HepG2 (cell line): ENCODE measurements around the gene TTC24. TPM values are rescaled to one million over a fixed set of nuclear protein-coding genes. Genes with fewer than 3 reads are reported as not detected.
A peak's percentile ranks its signal among the peaks of the same experiment; 100 is the strongest.

Source experiments
- ATAC-seq: fragments of 200-7000 bp; cut with Tn5 transposase; 3 replicates; pipeline ENCODE4 v1.9.1; 2020; ENCODE audit warnings: mild to moderate bottlenecking, moderate library complexity
- BruUV-seq: library from RNA; stranded (reverse); fragments of 400-500 nt; replicated peaks from 2 replicates; lab custom pipeline; 2021; lab: Mats Ljungman, UMichigan
- CTCF ChIA-PET: fragments of 300-600 bp; formaldehyde crosslinking; extraction: SDS; loops from one replicate; lab custom pipeline; 2021; ENCODE audit warnings: low total read pairs, inconsistent platforms, low intra/inter-chr PET ratio; lab: Yijun Ruan, JAX
- POLR2A ChIA-PET: fragments of 350-600 bp; sonication (Branson Sonifier 250); formaldehyde crosslinking; loops from one replicate; lab custom pipeline; 2020; ENCODE audit warnings: antibody characterized with exemption, inconsistent platforms; lab: Yijun Ruan, JAX
- DNase-seq: peaks from one replicate; pipeline ENCODE4 v3.0.0-alpha.2; 2015; ENCODE audit warnings: low spot score
- FAIRE-seq: peaks from 3 replicates; lab custom pipeline; 2011; peaks lifted over from hg19 to GRCh38; lab: Jason Lieb, UNC
- H2AFZ ChIP-seq: one replicate; pipeline ENCODE4 v1.6.1; 2011; ENCODE audit warnings: low read length, inconsistent platforms
- H3K27ac ChIP-seq: fragments of 300-600 bp; 3 replicates; pipeline ENCODE4 v1.8.0; 2011; ENCODE audit warnings: mixed run types, mild to moderate bottlenecking, mixed read lengths, low read length, inconsistent platforms; ENCODE audit not compliant: insufficient read depth; ENCODE audit errors: extremely low read length
- H3K27me3 ChIP-seq, 2 experiments: fragments of 200-600 bp in 1 of 2; 2 replicates in 1 of 2; 3 replicates in 1 of 2; pipeline versions ENCODE4 v1.6.0 to v1.8.0; 2011; ENCODE audit warnings: low read length in 2 of 2, mild to moderate bottlenecking in 2 of 2, moderate library complexity in 2 of 2, inconsistent platforms in 1 of 2; ENCODE audit not compliant: insufficient read depth in 2 of 2, control insufficient read depth in 1 of 2
- H3K36me3 ChIP-seq, 2 experiments: fragments of 200-600 bp in 1 of 2; replicated peaks in 1 of 2; 2 replicates in 1 of 2; 3 replicates in 1 of 2; pipeline versions ENCODE4 v1.5.1 to v1.8.0; 2011; ENCODE audit warnings: low read length in 2 of 2, inconsistent platforms in 1 of 2; ENCODE audit not compliant: insufficient read depth in 2 of 2, control insufficient read depth in 1 of 2
- H3K4me1 ChIP-seq: 2 replicates; pipeline ENCODE4 v1.5.1; 2012; ENCODE audit warnings: low read length, inconsistent platforms; ENCODE audit not compliant: insufficient read depth
- H3K4me2 ChIP-seq: 2 replicates; pipeline ENCODE4 v1.6.0; 2011; ENCODE audit warnings: low read depth, low read length, inconsistent platforms
- H3K4me3 ChIP-seq, 3 experiments: fragments of 200-600 bp in 1 of 3; sonication (generic), shearing (Covaris generic) in 1 of 3; replicated peaks in 1 of 3; 2 replicates each; pipeline ENCODE4 v1.5.1; 2011 to 2016; ENCODE audit warnings: low read length in 3 of 3, inconsistent platforms in 2 of 3, low read depth in 2 of 3, mild to moderate bottlenecking in 2 of 3, control low read depth in 1 of 3, mixed read lengths in 1 of 3; ENCODE audit not compliant: insufficient read depth in 1 of 3
- H3K79me2 ChIP-seq: one replicate; pipeline ENCODE4 v1.6.1; 2011; ENCODE audit warnings: low read length, inconsistent platforms; ENCODE audit not compliant: insufficient read depth
- H3K9ac ChIP-seq: 2 replicates; pipeline ENCODE4 v1.6.0; 2011; ENCODE audit warnings: mild to moderate bottlenecking, low read depth, low read length, inconsistent platforms; ENCODE audit not compliant: insufficient read depth
- H3K9me3 ChIP-seq: 2 replicates; pipeline ENCODE4 v1.5.1; 2012; ENCODE audit warnings: mild to moderate bottlenecking, low read length
- H4K20me1 ChIP-seq: 2 replicates; pipeline ENCODE4 v1.6.0; 2011; ENCODE audit warnings: inconsistent platforms, mild to moderate bottlenecking, low read length, moderate library complexity; ENCODE audit not compliant: insufficient read depth
- AGO2 ChIP-seq: fragments of 200-400 bp; formaldehyde crosslinking; optimal IDR thresholded peaks from 2 replicates; pipeline ENCODE3; 2017; ENCODE audit warnings: mild to moderate bottlenecking, low read depth, low read length, moderate library complexity
- HDAC2 ChIP-seq: sonication (generic); formaldehyde crosslinking; IDR thresholded peaks from 2 replicates; pipeline ENCODE4 v1.4.0; 2020; ENCODE audit warnings: missing genetic modification reagents
- IRF2 ChIP-seq: IDR thresholded peaks from 2 replicates; pipeline ENCODE4 v1.6.1; 2018; ENCODE audit warnings: missing genetic modification reagents, missing compliant biosample characterization
- JDP2 ChIP-seq: sonication (generic); formaldehyde crosslinking; IDR thresholded peaks from 2 replicates; pipeline ENCODE4 v1.8.1; 2022; ENCODE audit warnings: missing genetic modification reagents, borderline replicate concordance
- PHB2 ChIP-seq: fragments of 450-650 bp; IDR thresholded peaks from 2 replicates; pipeline ENCODE4 v1.6.1; 2018; ENCODE audit not compliant: partially characterized antibody
- REL ChIP-seq: sonication (generic); formaldehyde crosslinking; conservative IDR thresholded peaks from 2 replicates; pipeline ENCODE4 v1.8.0; 2022; ENCODE audit warnings: mild to moderate bottlenecking, missing genetic modification reagents, moderate library complexity
- SMAD3 ChIP-seq: sonication (generic); formaldehyde crosslinking; IDR thresholded peaks from 2 replicates; pipeline ENCODE4 v1.4.0; 2020; ENCODE audit warnings: missing genetic modification reagents
- XRCC5 ChIP-seq: fragments of 200-400 bp; formaldehyde crosslinking; optimal IDR thresholded peaks from 2 replicates; pipeline ENCODE3; 2017; ENCODE audit warnings: mild to moderate bottlenecking, low read length
- ZC3H13 ChIP-seq: sonication (generic); formaldehyde crosslinking; IDR thresholded peaks from 2 replicates; pipeline ENCODE4 v1.8.1; 2023; ENCODE audit warnings: mild to moderate bottlenecking, missing genetic modification reagents, moderate library complexity
- ZFP62 ChIP-seq: sonication (generic); formaldehyde crosslinking; IDR thresholded peaks from 2 replicates; pipeline ENCODE4 v1.4.0; 2020; ENCODE audit warnings: missing genetic modification reagents
- ZNF232 ChIP-seq: sonication (generic); formaldehyde crosslinking; IDR thresholded peaks from 2 replicates; pipeline ENCODE4 v1.4.0; 2020; ENCODE audit warnings: missing genetic modification reagents, borderline replicate concordance
- ZNF263 ChIP-seq: sonication (generic); formaldehyde crosslinking; IDR thresholded peaks from 2 replicates; pipeline ENCODE4 v1.4.0; 2020; ENCODE audit warnings: missing genetic modification reagents
- ZNF547 ChIP-seq: sonication (generic); formaldehyde crosslinking; IDR thresholded peaks from 2 replicates; pipeline ENCODE4 v1.5.1; 2020; ENCODE audit warnings: mild to moderate bottlenecking, missing genetic modification reagents
- ZNF598 ChIP-seq: sonication (generic); formaldehyde crosslinking; IDR thresholded peaks from 2 replicates; pipeline ENCODE4 v1.5.1; 2020; ENCODE audit warnings: mild to moderate bottlenecking, missing genetic modification reagents, borderline replicate concordance
- WGBS: methylation state at CpG from one replicate; pipeline ENCODE4 v1.1.6; 2017; ENCODE audit warnings: low lambda C conversion rate; 5-methylcytosine and 5-hydroxymethylcytosine counted together
- in situ Hi-C: cut with HindIII; loops from 2 replicates; pipeline ENCODE4 v1.10.0; 2017; ENCODE audit warnings: low pct_unique_long_range_greater_than_20kb; ENCODE audit not compliant: extremely low pct_ligation_motif_present
- intact Hi-C: fragments of 100-400 bp; cut with micrococcal nuclease; formaldehyde crosslinking; loops from one replicate; pipeline ENCODE4 v1.10.0; 2022; ENCODE audit not compliant: unreplicated experiment
- polyA plus RNA-seq, 8 experiments: library from polyadenylated mRNA; depleted of rRNA in 3 of 8; stranded (reverse) in 7 of 8; unstranded in 1 of 8; fragments of >200 nt; fragmentation: Illumina TruSeq in 4 of 8; extraction: Trizol in 4 of 8; gene quantifications; 2 replicates each; pipeline versions ENCODE4 v1.2.1 to v1.2.3, GENCODE V29; 2011 to 2016; ENCODE audit warnings: low read depth in 4 of 8, missing spikeins in 1 of 8, mixed read lengths in 1 of 8; ENCODE audit not compliant: insufficient read depth in 1 of 8
- total RNA-seq, 5 experiments: library from RNA; depleted of rRNA; stranded (reverse); fragments of >200 nt; fragmentation: Illumina TruSeq; extraction: Trizol; gene quantifications; 2 replicates each; pipeline ENCODE4 v1.2.3, GENCODE V29; 2016; ENCODE audit warnings: low read depth in 1 of 5
- TF ChIP-seq, protein P1 (sequence below): sonication (generic); formaldehyde crosslinking; IDR thresholded peaks from 2 replicates; pipeline ENCODE4 v1.8.1; 2022; ENCODE audit warnings: mild to moderate bottlenecking, missing genetic modification reagents
- TF ChIP-seq, protein P2 (sequence below): sonication (generic); formaldehyde crosslinking; IDR thresholded peaks from 2 replicates; pipeline ENCODE4 v1.4.0; 2020; ENCODE audit warnings: missing genetic modification reagents

TTC24 gene
- total and polyA plus RNA-seq, 2 of the 13 experiments (the other 11 are each of a cell fraction or from before 2014, with no cell fraction given) = 0.13 to 0.18 TPM

DNA sequence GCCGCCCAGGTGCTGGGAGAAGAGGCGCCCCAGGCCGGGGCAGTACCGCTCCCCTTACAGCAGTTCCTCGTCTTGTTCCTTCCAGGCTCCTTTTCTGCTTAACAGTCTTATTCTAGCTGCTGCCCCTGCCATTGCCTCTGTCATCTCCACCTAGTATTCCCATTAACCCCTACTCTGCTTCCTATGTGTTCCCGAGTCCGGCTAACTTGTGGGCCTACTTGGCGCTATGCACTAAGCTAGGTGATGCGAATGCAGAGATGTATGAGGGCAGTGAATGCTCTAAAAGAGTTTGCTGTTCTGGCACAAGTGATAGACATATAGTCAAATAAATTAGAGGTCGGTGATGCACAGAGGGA, 6.9 kb upstream of the TTC24 start:
- peaks cover 0 to 6% of the 10 kb centered on the region in 2 experiments; a peak in 2 of 5 replicates for H3K36me3 ChIP-seq
- H4K20me1 ChIP-seq = no peaks in the 10 kb centered on the region
- in situ Hi-C loops = no loop called here
- peak; percentile 33 for ATAC-seq
- BruUV-seq = no TSS peak
- H2AFZ ChIP-seq = peak overlapping the region; percentile 9
- H3K27ac ChIP-seq = no peak overlapping the region
- ChIA-PET CTCF (no interaction called here), POLR2A (interaction anchor here (0.9 kb wide), 1 partner anchor 67 kb away, joined by 5 read pairs; no protein-coding TSS in a partner anchor)
- intact Hi-C loops = loop anchor here (1.0 kb wide), 1 partner anchor 21 kb away; no protein-coding TSS in a partner anchor
- peak overlapping the region; percentile 89 for H3K4me2 ChIP-seq
- H3K9ac ChIP-seq = no peak overlapping the region
- 18% methylated on average over 10 of the region's 10 CpGs for WGBS
- H3K4me1 ChIP-seq = peaks cover 24% of the 10 kb centered on the region
- H3K9me3 ChIP-seq = no peaks in the 10 kb centered on the region
- FAIRE-seq = no peak
- H3K4me3 ChIP-seq = peak overlapping the region; percentile 85 to 95 (median 89); a peak in 5 of 6 replicates
- no peak for DNase-seq
- peaks cover 0 to 12% of the 10 kb centered on the region in 2 experiments; a peak in 1 of 5 replicates for H3K27me3 ChIP-seq
- peaks cover 4% of the 10 kb centered on the region for H3K79me2 ChIP-seq
- TF ChIP-seq AGO2 (no peak), ZNF547 (CRISPR knock-in tag) (0 out of 2 replicates have a peak, but pooled peaks have one; percentile 47), ZFP62 (CRISPR knock-in tag) (no peak), IRF2 (peak; percentile 1; the same call in 1 of the 2 replicates), JDP2 (CRISPR knock-in tag) (no peak), XRCC5 (peak; percentile 10), HDAC2 (CRISPR knock-in tag) (no peak), ZC3H13 (CRISPR knock-in tag) (0 out of 2 replicates have a peak, but pooled peaks have one; percentile 2), ZNF598 (CRISPR knock-in tag) (0 out of 2 replicates have a peak, but pooled peaks have one; percentile 41), ZNF263 (CRISPR knock-in tag) (0 out of 2 replicates have a peak, but pooled peaks have one; percentile 4), PHB2 (no peak), SMAD3 (CRISPR knock-in tag) (0 out of 2 replicates have a peak, but pooled peaks have one; percentile 13), REL (CRISPR knock-in tag) (no peak; the same call in 1 of the 2 replicates), ZNF232 (no peak)
- TF ChIP-seq, protein P1, sequence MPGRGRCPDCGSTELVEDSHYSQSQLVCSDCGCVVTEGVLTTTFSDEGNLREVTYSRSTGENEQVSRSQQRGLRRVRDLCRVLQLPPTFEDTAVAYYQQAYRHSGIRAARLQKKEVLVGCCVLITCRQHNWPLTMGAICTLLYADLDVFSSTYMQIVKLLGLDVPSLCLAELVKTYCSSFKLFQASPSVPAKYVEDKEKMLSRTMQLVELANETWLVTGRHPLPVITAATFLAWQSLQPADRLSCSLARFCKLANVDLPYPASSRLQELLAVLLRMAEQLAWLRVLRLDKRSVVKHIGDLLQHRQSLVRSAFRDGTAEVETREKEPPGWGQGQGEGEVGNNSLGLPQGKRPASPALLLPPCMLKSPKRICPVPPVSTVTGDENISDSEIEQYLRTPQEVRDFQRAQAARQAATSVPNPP = no peak; the same call in 1 of the 2 replicates
- TF ChIP-seq, protein P2, sequence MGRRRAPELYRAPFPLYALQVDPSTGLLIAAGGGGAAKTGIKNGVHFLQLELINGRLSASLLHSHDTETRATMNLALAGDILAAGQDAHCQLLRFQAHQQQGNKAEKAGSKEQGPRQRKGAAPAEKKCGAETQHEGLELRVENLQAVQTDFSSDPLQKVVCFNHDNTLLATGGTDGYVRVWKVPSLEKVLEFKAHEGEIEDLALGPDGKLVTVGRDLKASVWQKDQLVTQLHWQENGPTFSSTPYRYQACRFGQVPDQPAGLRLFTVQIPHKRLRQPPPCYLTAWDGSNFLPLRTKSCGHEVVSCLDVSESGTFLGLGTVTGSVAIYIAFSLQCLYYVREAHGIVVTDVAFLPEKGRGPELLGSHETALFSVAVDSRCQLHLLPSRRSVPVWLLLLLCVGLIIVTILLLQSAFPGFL (CRISPR knock-in tag) = no peak
